Tibial artery (tissue), 4 donors: ENCODE data around the gene PKD1L1.

ENCODE experiments used
- DNase-seq, 2 donors: peaks; one replicate each; pipeline ENCODE4 v3.0.0-alpha.2; 2019
- H3K27ac ChIP-seq, 2 donors: fragments of 200-600 bp; sonication (generic) in 1 of 2; 1 replicate in 1 of 2; 2 replicates in 1 of 2; pipeline ENCODE4 v1.5.1; 2018 to 2019; ENCODE audit warnings: mild to moderate bottlenecking in 1 of 2
- H3K27me3 ChIP-seq, 2 donors: fragments of 200-600 bp; sonication (generic) in 1 of 2; one replicate each; pipeline versions ENCODE4 v1.5.1 to v1.6.0; 2016 to 2019
- H3K36me3 ChIP-seq, 3 donors: fragments of 200-600 bp; sonication (generic) in 2 of 3; one replicate each; pipeline ENCODE4 v1.5.1; 2016 to 2019; ENCODE audit warnings: mild to moderate bottlenecking in 2 of 3
- H3K4me1 ChIP-seq, 4 donors: fragments of 200-600 bp; sonication (generic) in 2 of 4; 1 replicate in 3 of 4; 2 replicates in 1 of 4; pipeline ENCODE4 v1.5.1; 2016 to 2019
- H3K4me3 ChIP-seq, 2 donors: fragments of 200-600 bp; sonication (generic) in 1 of 2; 1 replicate in 1 of 2; 2 replicates in 1 of 2; pipeline ENCODE4 v1.5.1; 2018 to 2019; ENCODE audit warnings: mild to moderate bottlenecking in 2 of 2
- H3K9me3 ChIP-seq, 3 donors: fragments of 200-600 bp; sonication (generic) in 1 of 3; one replicate each; pipeline ENCODE4 v1.5.1; 2016 to 2019
- intact Hi-C: fragments of 100-400 bp; cut with DNase I; formaldehyde crosslinking; loops from one replicate; pipeline ENCODE4 v1.15.0; 2023; ENCODE audit warnings: low total_unique reads
- TF ChIP-seq, protein P1 (sequence below), 2 experiments: fragments of 200-600 bp in 1 of 2; fragments of 450-650 bp in 1 of 2; IDR thresholded peaks; one replicate each; pipeline ENCODE4 v1.5.1; 2017 to 2019; ENCODE audit warnings: antibody characterized with exemption in 2 of 2, mild to moderate bottlenecking in 1 of 2, moderate library complexity in 1 of 2

Gene PKD1L1

GRCh38 chr7:47775238-47775637 is 173.0 kb downstream of the PKD1L1 start:
- intact Hi-C loops: loop anchor here (10.0 kb wide), 1 partner anchor 190 kb away; the partner anchor contains the start of gene TNS3
- no peaks in the 10 kb centered on the region for H3K27me3 ChIP-seq
- no peaks in the 10 kb centered on the region for H3K9me3 ChIP-seq
- H3K4me1 ChIP-seq: peaks cover 0 to 43% (median 14%) of the 10 kb centered on the region in 4 donors
- H3K27ac ChIP-seq: peak overlapping the region; percentile 8 to 47
- no peak for DNase-seq
- TF ChIP-seq, protein P1, sequence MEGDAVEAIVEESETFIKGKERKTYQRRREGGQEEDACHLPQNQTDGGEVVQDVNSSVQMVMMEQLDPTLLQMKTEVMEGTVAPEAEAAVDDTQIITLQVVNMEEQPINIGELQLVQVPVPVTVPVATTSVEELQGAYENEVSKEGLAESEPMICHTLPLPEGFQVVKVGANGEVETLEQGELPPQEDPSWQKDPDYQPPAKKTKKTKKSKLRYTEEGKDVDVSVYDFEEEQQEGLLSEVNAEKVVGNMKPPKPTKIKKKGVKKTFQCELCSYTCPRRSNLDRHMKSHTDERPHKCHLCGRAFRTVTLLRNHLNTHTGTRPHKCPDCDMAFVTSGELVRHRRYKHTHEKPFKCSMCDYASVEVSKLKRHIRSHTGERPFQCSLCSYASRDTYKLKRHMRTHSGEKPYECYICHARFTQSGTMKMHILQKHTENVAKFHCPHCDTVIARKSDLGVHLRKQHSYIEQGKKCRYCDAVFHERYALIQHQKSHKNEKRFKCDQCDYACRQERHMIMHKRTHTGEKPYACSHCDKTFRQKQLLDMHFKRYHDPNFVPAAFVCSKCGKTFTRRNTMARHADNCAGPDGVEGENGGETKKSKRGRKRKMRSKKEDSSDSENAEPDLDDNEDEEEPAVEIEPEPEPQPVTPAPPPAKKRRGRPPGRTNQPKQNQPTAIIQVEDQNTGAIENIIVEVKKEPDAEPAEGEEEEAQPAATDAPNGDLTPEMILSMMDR (IDR thresholded peaks at IDR 0.05): no peak
- H3K4me3 ChIP-seq: no peak overlapping the region
- H3K36me3 ChIP-seq: no peaks in the 10 kb centered on the region

GRCh38 chr7:47772492-47772891 is 175.8 kb downstream of the PKD1L1 start:
- intact Hi-C loops: loop anchor here (10.0 kb wide), 1 partner anchor 188 kb away; the partner anchor contains the start of gene TNS3
- peaks cover 0 to 48% (median 14%) of the 10 kb centered on the region in 4 donors for H3K4me1 ChIP-seq
- TF ChIP-seq, protein P1 (IDR thresholded peaks at IDR 0.05): no peak
- peak overlapping the region; percentile 64 to 72 for H3K27ac ChIP-seq
- no peak overlapping the region for H3K4me3 ChIP-seq
- H3K27me3 ChIP-seq: no peaks in the 10 kb centered on the region
- H3K9me3 ChIP-seq: no peaks in the 10 kb centered on the region
- DNase-seq: no peak
- no peaks in the 10 kb centered on the region for H3K36me3 ChIP-seq

DNA sequence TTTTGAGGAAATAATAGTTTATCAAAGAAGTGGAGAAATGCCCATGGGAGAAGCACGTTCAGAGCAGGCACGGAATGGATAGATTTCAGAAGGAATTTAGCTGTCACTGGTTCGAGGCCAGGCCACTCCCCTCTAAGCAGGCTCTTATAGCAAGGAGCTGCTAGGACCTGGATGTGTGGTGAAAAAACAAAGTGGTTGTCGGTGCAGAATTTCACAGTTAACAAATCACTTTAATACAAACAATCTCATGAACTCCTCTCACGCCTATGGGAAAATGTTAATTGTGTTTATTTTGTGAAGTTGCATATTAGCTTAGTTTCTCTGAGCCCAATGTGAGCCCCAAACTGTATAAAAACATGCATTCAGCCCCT is 176.3 kb downstream of the PKD1L1 start:
- Histone ChIP-seq H3K27me3 (no peaks in the 10 kb centered on the region), H3K36me3 (no peaks in the 10 kb centered on the region), H3K27ac (peak overlapping the region; percentile 64 to 72), H3K4me3 (no peak overlapping the region), H3K4me1 (peaks cover 0 to 48% (median 14%) of the 10 kb centered on the region in 4 donors), H3K9me3 (no peaks in the 10 kb centered on the region)
- DNase-seq: no peak
- intact Hi-C loops: loop anchor here (10.0 kb wide), 1 partner anchor 187 kb away; the partner anchor contains the start of gene TNS3
- TF ChIP-seq, protein P1 (IDR thresholded peaks at IDR 0.05): no peak

DNA sequence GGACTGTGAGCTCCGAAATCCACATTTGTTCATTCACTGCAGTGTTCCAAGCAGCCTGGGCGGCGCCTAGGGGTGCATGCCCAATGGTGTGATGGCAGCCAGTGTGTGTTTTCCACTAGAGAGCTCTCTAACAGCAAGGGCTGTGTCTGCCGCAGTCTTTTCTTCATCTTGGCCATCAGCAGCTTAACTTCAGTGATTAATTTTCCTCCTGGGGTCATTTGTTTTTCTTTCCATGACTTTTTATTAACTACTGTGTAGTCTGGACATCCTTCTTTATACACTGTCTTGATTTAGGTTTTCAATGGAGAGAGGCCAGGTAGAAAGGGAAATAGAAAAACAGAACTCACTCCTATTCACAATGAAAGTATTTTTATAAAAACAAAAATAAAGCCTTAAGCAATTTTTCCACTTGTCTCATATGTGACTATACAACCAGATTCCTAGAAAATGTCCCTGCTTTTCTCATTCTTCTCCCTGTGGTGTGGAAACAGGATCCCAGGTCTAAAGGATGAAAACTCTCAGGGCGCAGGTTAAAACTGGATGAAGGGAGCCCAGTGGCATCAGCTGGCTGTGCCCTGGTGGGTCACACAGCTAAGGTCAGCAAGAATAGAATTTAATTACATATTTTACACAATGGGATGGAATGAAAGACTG is 176.8 kb downstream of the PKD1L1 start:
- H3K9me3 ChIP-seq: no peaks in the 10 kb centered on the region
- H3K4me3 ChIP-seq: no peak overlapping the region
- no peaks in the 10 kb centered on the region for H3K27me3 ChIP-seq
- TF ChIP-seq, protein P1 (IDR thresholded peaks at IDR 0.05): peak; percentile 35 to 37
- H3K27ac ChIP-seq: peak overlapping the region; percentile 64 to 72
- H3K36me3 ChIP-seq: no peaks in the 10 kb centered on the region
- peaks cover 0 to 48% (median 14%) of the 10 kb centered on the region in 4 donors for H3K4me1 ChIP-seq
- peak; percentile 83 to 92 for DNase-seq
- intact Hi-C loops: loop anchor here (10.0 kb wide), 1 partner anchor 187 kb away; the partner anchor contains the start of gene TNS3

GRCh38 chr7:47766126-47766525 is 182.1 kb downstream of the PKD1L1 start:
- intact Hi-C loops: no loop called here
- no peak overlapping the region for H3K27ac ChIP-seq
- no peaks in the 10 kb centered on the region for H3K27me3 ChIP-seq
- TF ChIP-seq, protein P1 (IDR thresholded peaks at IDR 0.05): no peak
- peaks cover 0 to 14% (median 4%) of the 10 kb centered on the region in 4 donors for H3K4me1 ChIP-seq
- no peaks in the 10 kb centered on the region for H3K36me3 ChIP-seq
- no peak for DNase-seq
- no peaks in the 10 kb centered on the region for H3K9me3 ChIP-seq
- no peak overlapping the region for H3K4me3 ChIP-seq
